GM12878 (cell line): Measurements from ENCODE around the gene PPP1R27. TPM values are rescaled to one million over a fixed set of nuclear protein-coding genes. Genes with fewer than 3 reads are reported as not detected.

Experiments used
- ATAC-seq: fragments of 200-7000 bp; cut with Tn5 transposase; 3 replicates; pipeline ENCODE4 v1.9.1; 2020; ENCODE audit warnings: mild to moderate bottlenecking, moderate library complexity
- BruUV-seq: library from RNA; stranded (reverse); fragments of 400-500 nt; replicated peaks from 2 replicates; lab custom pipeline; 2021; lab: Mats Ljungman, UMichigan
- CTCF ChIA-PET: fragments of 300-600 bp; sonication (Branson Sonifier 250); formaldehyde crosslinking; extraction: SDS; loops from one replicate; lab custom pipeline; 2021; ENCODE audit warnings: inconsistent platforms; lab: Yijun Ruan, JAX
- POLR2A ChIA-PET: fragments of 350-600 bp; formaldehyde crosslinking; extraction: SDS; loops from one replicate; lab custom pipeline; 2021; ENCODE audit warnings: inconsistent platforms; lab: Charles Lee
- RAD21 ChIA-PET: fragments of 300-600 bp; sonication (Branson Sonifier 250); formaldehyde crosslinking; loops from one replicate; lab custom pipeline; 2023; ENCODE audit warnings: antibody characterized with exemption; ENCODE audit not compliant: unreplicated experiment; lab: Charles Lee
- SMC1A ChIA-PET: fragments of 300-600 bp; sonication (Branson Sonifier 250); formaldehyde crosslinking; loops from one replicate; lab custom pipeline; 2023; ENCODE audit not compliant: unreplicated experiment, uncharacterized antibody; lab: Charles Lee
- DNase-seq: peaks from one replicate; pipeline ENCODE4 v3.0.0-alpha.2; 2011; ENCODE audit warnings: low read depth, low spot score
- FAIRE-seq: peaks from 3 replicates; lab custom pipeline; 2011; peaks lifted over from hg19 to GRCh38; lab: Jason Lieb, UNC
- H2AFZ ChIP-seq: 2 replicates; pipeline ENCODE4 v1.6.0; 2011; ENCODE audit warnings: low read depth, low read length, control low read depth; ENCODE audit not compliant: control insufficient read depth
- H3K27ac ChIP-seq: 2 replicates; pipeline ENCODE4 v1.5.1; 2011; ENCODE audit warnings: control low read depth; ENCODE audit not compliant: control insufficient read depth, insufficient read depth
- H3K27me3 ChIP-seq, 2 experiments: replicated peaks in 1 of 2; 2 replicates each; pipeline versions ENCODE4 v1.6.0 to v1.6.1; 2011; ENCODE audit warnings: low read length in 1 of 2; ENCODE audit not compliant: control insufficient read depth in 2 of 2, insufficient read depth in 2 of 2
- H3K36me3 ChIP-seq, 2 experiments: 2 replicates each; pipeline ENCODE4 v1.5.1; 2011; ENCODE audit warnings: low read length in 1 of 2; ENCODE audit not compliant: control insufficient read depth in 2 of 2, insufficient read depth in 2 of 2
- H3K4me1 ChIP-seq: 2 replicates; pipeline ENCODE4 v1.6.1; 2011; ENCODE audit warnings: mild to moderate bottlenecking, low read length, moderate library complexity, mixed read lengths; ENCODE audit not compliant: control insufficient read depth, insufficient read depth
- H3K4me2 ChIP-seq: 2 replicates; pipeline ENCODE4 v1.6.0; 2011; ENCODE audit warnings: control low read depth; ENCODE audit not compliant: control insufficient read depth, insufficient read depth
- H3K4me3 ChIP-seq: fragments of 200-600 bp; sonication (generic); 2 replicates; pipeline ENCODE4 v1.5.1; 2016
- H3K79me2 ChIP-seq: 2 replicates; pipeline ENCODE4 v1.6.0; 2011; ENCODE audit warnings: low read length; ENCODE audit not compliant: control insufficient read depth, insufficient read depth
- H3K9ac ChIP-seq: 2 replicates; pipeline ENCODE4 v1.8.0; 2011; ENCODE audit warnings: low read length, control low read depth, mixed read lengths; ENCODE audit not compliant: control insufficient read depth, insufficient read depth
- H3K9me3 ChIP-seq: replicated peaks from 3 replicates; pipeline ENCODE4 v1.5.1; 2011; ENCODE audit warnings: mild to moderate bottlenecking, low read length; ENCODE audit not compliant: control insufficient read depth, insufficient read depth
- H4K20me1 ChIP-seq: 2 replicates; pipeline ENCODE4 v1.6.0; 2011; ENCODE audit not compliant: control insufficient read depth, insufficient read depth
- CREB1 ChIP-seq: IDR thresholded peaks from 2 replicates; pipeline ENCODE4 v1.6.1; 2012; ENCODE audit warnings: low read depth, mild to moderate bottlenecking, inconsistent platforms
- E4F1 ChIP-seq: fragments of 450-650 bp; IDR thresholded peaks from 2 replicates; pipeline ENCODE4 v1.6.1; 2018; ENCODE audit warnings: borderline replicate concordance, mild to moderate bottlenecking; ENCODE audit not compliant: partially characterized antibody
- ETV6 ChIP-seq, 2 experiments: fragments of 450-650 bp in 1 of 2; IDR thresholded peaks in 1 of 2; conservative IDR thresholded peaks in 1 of 2; 2 replicates each; pipeline ENCODE4 v1.6.1; 2014; ENCODE audit warnings: antibody characterized with exemption in 1 of 2, borderline replicate concordance in 1 of 2, low read depth in 1 of 2, mild to moderate bottlenecking in 1 of 2, moderate library complexity in 1 of 2
- GATAD2B ChIP-seq: fragments of 450-650 bp; conservative IDR thresholded peaks from 2 replicates; pipeline ENCODE4 v1.6.1; 2017; ENCODE audit warnings: low read depth, mild to moderate bottlenecking, moderate library complexity
- IKZF2 ChIP-seq, 2 experiments: fragments of 450-650 bp; IDR thresholded peaks; 2 replicates each; pipeline ENCODE4 v1.6.1; 2017; ENCODE audit warnings: mild to moderate bottlenecking in 2 of 2, moderate library complexity in 2 of 2
- MAX ChIP-seq: IDR thresholded peaks from 2 replicates; pipeline ENCODE4 v1.6.1; 2012; ENCODE audit warnings: low read depth, low read length, improper control_type of control experiment
- MEF2B ChIP-seq: fragments of 450-650 bp; IDR thresholded peaks from 2 replicates; pipeline ENCODE4 v1.6.1; 2018; ENCODE audit warnings: mild to moderate bottlenecking, moderate library complexity; ENCODE audit not compliant: partially characterized antibody, poor library complexity, severe bottlenecking
- MYC ChIP-seq: IDR thresholded peaks from 2 replicates; pipeline ENCODE4 v1.6.1; 2011; ENCODE audit warnings: mild to moderate bottlenecking, low read length, moderate library complexity, inconsistent platforms; ENCODE audit not compliant: insufficient read depth, insufficient replicate concordance, insufficient read length, severe bottlenecking
- NFYA ChIP-seq: IDR thresholded peaks from 2 replicates; pipeline ENCODE4 v1.6.1; 2011; ENCODE audit warnings: low read depth, mild to moderate bottlenecking, low read length, improper control_type of control experiment, borderline replicate concordance
- STAT1 ChIP-seq: fragments of 450-650 bp; conservative IDR thresholded peaks from 2 replicates; pipeline ENCODE4 v1.6.1; 2014; ENCODE audit warnings: antibody characterized with exemption, mild to moderate bottlenecking
- WGBS: methylation state at CpG from one replicate; pipeline ENCODE4 v1.1.6; 2016; ENCODE audit warnings: low lambda C conversion rate; ENCODE audit not compliant: insufficient replicate concordance, insufficient coverage; ENCODE audit errors: missing lambda C conversion rate; 5-methylcytosine and 5-hydroxymethylcytosine counted together
- in situ Hi-C: fragments of 300-500 bp; cut with MboI; formaldehyde crosslinking; loops from 9 replicates; pipeline ENCODE4 v1.14.3; 2018; ENCODE audit warnings: mixed read lengths
- intact Hi-C: fragments of 100-400 bp; cut with micrococcal nuclease; formaldehyde crosslinking; loops from one replicate; pipeline ENCODE4 v1.14.2; 2022; ENCODE audit not compliant: unreplicated experiment
- polyA plus RNA-seq, 11 experiments: library from polyadenylated mRNA; depleted of rRNA in 4 of 11; unstranded in 6 of 11; stranded (reverse) in 5 of 11; fragments of >200 nt; fragmentation: Nextera tagmentation in 4 of 11; fragmentation: Illumina TruSeq in 1 of 11; extraction: Ambion mirVana in 4 of 11; extraction: Trizol in 1 of 11; gene quantifications; 1 replicate in 1 of 11; 2 replicates in 10 of 11; pipeline versions ENCODE4 v1.2.1 to v1.2.3, GENCODE V29; 2011 to 2016; ENCODE audit warnings: inconsistent platforms in 2 of 11, missing spikeins in 2 of 11, low read depth in 1 of 11
- total RNA-seq, 4 experiments: library from RNA; depleted of rRNA in 3 of 4; stranded (reverse); fragments of >200 nt in 3 of 4; fragmentation: Illumina TruSeq in 1 of 4; extraction: Trizol in 1 of 4; gene quantifications; 2 replicates each; pipeline versions ENCODE4 v1.2.1 to v1.2.3, GENCODE V29; 2013 to 2021
- TF ChIP-seq, protein P1 (sequence below): fragments of 150-350 bp; IDR thresholded peaks from 2 replicates; pipeline ENCODE4 v1.6.1; 2016; ENCODE audit warnings: low read depth, low read length
- TF ChIP-seq, protein P2 (sequence below): IDR thresholded peaks from 2 replicates; pipeline ENCODE4 v1.6.1; 2011; ENCODE audit warnings: low read depth, mild to moderate bottlenecking, low read length, moderate library complexity, borderline replicate concordance; ENCODE audit errors: extremely low read depth
- TF ChIP-seq, protein P3 (sequence below): fragments of 150-350 bp; IDR thresholded peaks from 2 replicates; pipeline ENCODE4 v1.6.1; 2014; ENCODE audit warnings: mild to moderate bottlenecking, low read depth, low read length

PPP1R27 gene
- total and polyA plus RNA-seq, 10 of the 15 experiments (the other 5 are each of a cell fraction or from before 2014, with no cell fraction given): 0.17 to 1.6 (median 0.49) TPM; not detected in 3

GRCh38 chr17:81807839-81808238 is 27.0 kb downstream of the PPP1R27 start:
- no peaks in the 10 kb centered on the region for H3K79me2 ChIP-seq
- no peak for ATAC-seq
- ChIA-PET CTCF (no interaction called here), RAD21 (interaction anchor here (0.7 to 1.1 kb wide), 2 partner anchors 74 to 387 kb away, joined by 3 read pairs; no protein-coding TSS in a partner anchor), POLR2A (no interaction called here), SMC1A (no interaction called here)
- no peak for TF ChIP-seq ETV6 (conservative IDR thresholded peaks at IDR 0.05 in 1 of 2, IDR thresholded peaks at IDR 0.05 in 1 of 2; ENCODE audit: borderline replicate concordance in 1 of 2, low read depth in 1 of 2)
- TF ChIP-seq, protein P1, sequence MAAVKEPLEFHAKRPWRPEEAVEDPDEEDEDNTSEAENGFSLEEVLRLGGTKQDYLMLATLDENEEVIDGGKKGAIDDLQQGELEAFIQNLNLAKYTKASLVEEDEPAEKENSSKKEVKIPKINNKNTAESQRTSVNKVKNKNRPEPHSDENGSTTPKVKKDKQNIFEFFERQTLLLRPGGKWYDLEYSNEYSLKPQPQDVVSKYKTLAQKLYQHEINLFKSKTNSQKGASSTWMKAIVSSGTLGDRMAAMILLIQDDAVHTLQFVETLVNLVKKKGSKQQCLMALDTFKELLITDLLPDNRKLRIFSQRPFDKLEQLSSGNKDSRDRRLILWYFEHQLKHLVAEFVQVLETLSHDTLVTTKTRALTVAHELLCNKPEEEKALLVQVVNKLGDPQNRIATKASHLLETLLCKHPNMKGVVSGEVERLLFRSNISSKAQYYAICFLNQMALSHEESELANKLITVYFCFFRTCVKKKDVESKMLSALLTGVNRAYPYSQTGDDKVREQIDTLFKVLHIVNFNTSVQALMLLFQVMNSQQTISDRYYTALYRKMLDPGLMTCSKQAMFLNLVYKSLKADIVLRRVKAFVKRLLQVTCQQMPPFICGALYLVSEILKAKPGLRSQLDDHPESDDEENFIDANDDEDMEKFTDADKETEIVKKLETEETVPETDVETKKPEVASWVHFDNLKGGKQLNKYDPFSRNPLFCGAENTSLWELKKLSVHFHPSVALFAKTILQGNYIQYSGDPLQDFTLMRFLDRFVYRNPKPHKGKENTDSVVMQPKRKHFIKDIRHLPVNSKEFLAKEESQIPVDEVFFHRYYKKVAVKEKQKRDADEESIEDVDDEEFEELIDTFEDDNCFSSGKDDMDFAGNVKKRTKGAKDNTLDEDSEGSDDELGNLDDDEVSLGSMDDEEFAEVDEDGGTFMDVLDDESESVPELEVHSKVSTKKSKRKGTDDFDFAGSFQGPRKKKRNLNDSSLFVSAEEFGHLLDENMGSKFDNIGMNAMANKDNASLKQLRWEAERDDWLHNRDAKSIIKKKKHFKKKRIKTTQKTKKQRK: no peak
- TF ChIP-seq, protein P2, sequence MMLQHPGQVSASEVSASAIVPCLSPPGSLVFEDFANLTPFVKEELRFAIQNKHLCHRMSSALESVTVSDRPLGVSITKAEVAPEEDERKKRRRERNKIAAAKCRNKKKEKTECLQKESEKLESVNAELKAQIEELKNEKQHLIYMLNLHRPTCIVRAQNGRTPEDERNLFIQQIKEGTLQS: no peak
- TF ChIP-seq MYC: no peak
- TF ChIP-seq MEF2B: no peak
- TF ChIP-seq STAT1: no peak
- no peak for TF ChIP-seq E4F1
- no peak for TF ChIP-seq GATAD2B
- no peak for TF ChIP-seq CREB1
- TF ChIP-seq, protein P3, sequence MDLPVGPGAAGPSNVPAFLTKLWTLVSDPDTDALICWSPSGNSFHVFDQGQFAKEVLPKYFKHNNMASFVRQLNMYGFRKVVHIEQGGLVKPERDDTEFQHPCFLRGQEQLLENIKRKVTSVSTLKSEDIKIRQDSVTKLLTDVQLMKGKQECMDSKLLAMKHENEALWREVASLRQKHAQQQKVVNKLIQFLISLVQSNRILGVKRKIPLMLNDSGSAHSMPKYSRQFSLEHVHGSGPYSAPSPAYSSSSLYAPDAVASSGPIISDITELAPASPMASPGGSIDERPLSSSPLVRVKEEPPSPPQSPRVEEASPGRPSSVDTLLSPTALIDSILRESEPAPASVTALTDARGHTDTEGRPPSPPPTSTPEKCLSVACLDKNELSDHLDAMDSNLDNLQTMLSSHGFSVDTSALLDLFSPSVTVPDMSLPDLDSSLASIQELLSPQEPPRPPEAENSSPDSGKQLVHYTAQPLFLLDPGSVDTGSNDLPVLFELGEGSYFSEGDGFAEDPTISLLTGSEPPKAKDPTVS: no peak
- TF ChIP-seq MAX: no peak
- TF ChIP-seq IKZF2 (IDR thresholded peaks at IDR 0.05): no peak
- no peak for TF ChIP-seq NFYA
- no peak overlapping the region for H3K9ac ChIP-seq
- WGBS: 19% methylated on average over 13 of the region's 13 CpGs
- no peaks in the 10 kb centered on the region for H3K9me3 ChIP-seq
- no peaks in the 10 kb centered on the region for H3K4me1 ChIP-seq
- H3K27ac ChIP-seq: no peak overlapping the region
- no TSS peak for BruUV-seq
- no peak overlapping the region for H3K4me3 ChIP-seq
- in situ Hi-C loops: no loop called here
- intact Hi-C loops: no loop called here
- 0 out of 4 replicates have a peak, but pooled peaks cover 0 to 1% of the 10 kb centered on the region in 2 experiments for H3K27me3 ChIP-seq
- H3K36me3 ChIP-seq: no peaks in the 10 kb centered on the region
- H3K4me2 ChIP-seq: no peak overlapping the region
- no peaks in the 10 kb centered on the region for H4K20me1 ChIP-seq
- DNase-seq: no peak
- FAIRE-seq: no peak
- no peak overlapping the region for H2AFZ ChIP-seq
